HG03139 (cell line): Measurements from ENCODE around the gene RNF214.
"Not testable (repeated sequence)": the region's sequence is repeated elsewhere in the genome, so short reads cannot be mapped to it uniquely, and the experiment has no call there.

Experiments
- ATAC-seq: cut with Tn5 transposase; IDR thresholded peaks from one replicate; pipeline ENCODE4 v1.9.1; 2021; ENCODE audit not compliant: unreplicated experiment

Gene RNF214

DNA sequence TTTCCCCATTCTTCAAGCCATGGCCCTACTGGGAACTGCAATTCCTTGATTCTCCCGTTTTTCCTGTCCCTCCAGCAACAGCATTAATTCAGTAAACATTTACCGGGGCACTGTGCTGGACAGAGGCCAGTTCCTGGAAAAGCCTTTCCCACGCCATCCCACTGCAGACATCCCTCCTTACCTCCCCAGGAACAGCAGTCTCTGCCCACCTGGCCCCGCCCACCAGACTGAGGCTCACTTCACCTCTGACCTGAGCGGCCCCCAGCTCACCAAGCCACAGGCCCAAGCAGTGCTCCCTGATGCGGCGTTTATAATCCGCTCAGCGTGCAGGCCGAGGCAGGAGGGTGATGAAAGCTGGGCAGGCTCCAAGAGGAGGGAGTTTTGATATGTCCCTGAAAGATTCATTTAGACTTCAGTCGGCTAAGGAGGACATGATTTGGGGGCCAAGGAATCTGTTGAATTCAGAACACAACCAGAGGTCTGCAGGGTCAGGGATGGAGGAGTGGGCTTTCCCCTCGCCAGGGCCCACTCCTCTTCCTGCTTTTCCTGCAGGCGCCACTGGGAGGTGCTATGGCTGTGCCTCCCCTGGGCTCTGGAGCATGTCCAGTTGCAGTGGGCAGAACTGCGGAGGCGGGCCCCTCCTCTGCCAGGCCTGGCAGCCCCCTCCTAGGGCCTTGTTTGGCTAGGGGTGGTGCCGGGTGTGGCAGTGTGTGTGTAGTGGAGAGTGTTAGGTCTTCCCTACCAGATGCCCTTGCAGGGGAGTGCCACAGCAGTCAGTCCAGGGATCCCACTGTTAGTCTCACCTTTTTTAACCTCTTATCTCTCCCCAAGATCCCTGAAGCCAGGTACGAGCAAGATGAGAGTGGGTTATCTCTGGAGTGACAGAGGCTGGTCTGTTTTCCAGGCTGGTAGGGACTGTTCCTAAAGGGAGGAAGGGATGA lies 34.7 kb upstream of the RNF214 start:
- no peak for ATAC-seq

DNA sequence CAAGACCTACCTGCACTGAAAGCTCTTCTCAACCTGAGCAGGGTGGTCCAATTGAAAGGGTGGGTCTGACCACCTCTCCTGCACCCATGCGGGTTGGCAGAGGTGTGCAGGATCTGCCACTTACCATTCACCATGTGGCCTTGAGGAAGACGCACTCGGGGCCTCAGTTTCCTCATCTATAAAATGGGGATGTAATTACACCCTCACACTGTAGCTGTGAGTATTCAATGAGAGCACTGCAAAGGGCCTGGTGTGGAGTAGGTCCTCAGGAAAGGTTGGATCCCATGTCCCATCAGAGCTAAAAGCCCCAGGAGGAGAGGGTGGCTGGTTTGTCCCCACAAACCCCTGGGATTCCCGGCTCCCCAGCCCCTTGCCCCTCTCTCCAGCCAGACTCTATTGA lies 33.9 kb upstream of the RNF214 start:
- no peak for ATAC-seq

DNA sequence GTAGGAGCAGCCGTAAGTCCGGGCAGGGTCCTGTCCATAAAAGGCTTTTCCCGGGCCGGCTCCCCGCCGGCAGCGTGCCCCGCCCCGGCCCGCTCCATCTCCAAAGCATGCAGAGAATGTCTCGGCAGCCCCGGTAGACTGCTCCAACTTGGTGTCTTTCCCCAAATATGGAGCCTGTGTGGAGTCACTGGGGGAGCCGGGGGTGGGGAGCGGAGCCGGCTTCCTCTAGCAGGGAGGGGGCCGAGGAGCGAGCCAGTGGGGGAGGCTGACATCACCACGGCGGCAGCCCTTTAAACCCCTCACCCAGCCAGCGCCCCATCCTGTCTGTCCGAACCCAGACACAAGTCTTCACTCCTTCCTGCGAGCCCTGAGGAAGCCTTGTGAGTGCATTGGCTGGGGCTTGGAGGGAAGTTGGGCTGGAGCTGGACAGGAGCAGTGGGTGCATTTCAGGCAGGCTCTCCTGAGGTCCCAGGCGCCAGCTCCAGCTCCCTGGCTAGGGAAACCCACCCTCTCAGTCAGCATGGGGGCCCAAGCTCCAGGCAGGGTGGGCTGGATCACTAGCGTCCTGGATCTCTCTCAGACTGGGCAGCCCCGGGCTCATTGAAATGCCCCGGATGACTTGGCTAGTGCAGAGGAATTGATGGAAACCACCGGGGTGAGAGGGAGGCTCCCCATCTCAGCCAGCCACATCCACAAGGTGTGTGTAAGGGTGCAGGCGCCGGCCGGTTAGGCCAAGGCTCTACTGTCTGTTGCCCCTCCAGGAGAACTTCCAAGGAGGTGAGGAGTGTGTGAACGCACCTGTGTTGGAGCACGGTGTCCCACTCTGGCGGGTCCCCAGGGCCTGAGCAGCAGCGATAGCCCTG lies 33.2 kb upstream of the RNF214 start, which contains the start of gene TAGLN:
Gene TAGLN (plus strand): TSS at position 318 of the 863 bp plus-strand sequence. CDS start 3,644 bp downstream, outside the sequence.
- ATAC-seq, result no peak

DNA sequence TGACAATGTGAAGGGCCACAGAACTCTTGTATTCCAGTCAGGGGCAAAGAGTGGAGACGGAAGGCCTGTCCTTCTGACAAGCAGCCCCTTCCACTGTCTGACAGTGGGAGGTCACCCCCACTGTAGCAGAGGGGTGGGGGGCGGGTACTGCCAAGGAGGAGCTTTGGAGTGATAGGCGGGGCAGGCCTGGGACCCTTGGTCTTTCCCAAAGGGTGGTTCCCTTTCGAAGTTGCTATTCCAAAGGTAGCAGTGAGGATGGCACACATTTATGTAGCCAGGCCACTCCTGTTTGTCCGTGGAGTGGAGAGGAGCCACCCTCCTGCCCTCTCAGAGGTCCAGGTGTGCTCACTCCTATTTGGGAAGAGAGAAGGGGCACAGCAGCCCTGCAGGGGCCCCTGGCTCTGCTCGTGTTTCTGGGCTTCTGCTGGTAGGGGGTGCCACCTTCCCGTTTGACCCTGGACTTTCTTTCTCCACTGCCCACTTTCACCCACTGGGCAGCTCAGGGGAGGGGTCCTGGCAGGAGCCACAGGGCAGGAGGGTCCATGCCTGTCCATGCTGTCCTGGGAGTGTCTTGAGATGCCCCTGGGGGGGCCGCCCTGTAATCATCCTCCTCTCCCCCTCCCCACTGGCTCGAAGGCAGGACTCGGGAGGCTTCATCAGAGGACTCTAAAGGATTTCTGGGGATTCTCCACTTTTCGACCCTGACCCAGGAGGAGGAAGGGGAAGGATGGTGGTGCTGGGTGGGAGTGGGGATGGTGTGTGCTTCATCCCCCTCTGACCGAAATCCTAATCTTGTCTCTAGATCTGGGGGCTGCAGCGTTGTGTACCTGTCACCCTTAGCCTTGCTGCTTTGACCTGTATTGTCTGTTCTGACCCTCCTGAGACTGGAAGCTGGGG lies 32.3 kb upstream of the RNF214 start:
- no peak for ATAC-seq

DNA sequence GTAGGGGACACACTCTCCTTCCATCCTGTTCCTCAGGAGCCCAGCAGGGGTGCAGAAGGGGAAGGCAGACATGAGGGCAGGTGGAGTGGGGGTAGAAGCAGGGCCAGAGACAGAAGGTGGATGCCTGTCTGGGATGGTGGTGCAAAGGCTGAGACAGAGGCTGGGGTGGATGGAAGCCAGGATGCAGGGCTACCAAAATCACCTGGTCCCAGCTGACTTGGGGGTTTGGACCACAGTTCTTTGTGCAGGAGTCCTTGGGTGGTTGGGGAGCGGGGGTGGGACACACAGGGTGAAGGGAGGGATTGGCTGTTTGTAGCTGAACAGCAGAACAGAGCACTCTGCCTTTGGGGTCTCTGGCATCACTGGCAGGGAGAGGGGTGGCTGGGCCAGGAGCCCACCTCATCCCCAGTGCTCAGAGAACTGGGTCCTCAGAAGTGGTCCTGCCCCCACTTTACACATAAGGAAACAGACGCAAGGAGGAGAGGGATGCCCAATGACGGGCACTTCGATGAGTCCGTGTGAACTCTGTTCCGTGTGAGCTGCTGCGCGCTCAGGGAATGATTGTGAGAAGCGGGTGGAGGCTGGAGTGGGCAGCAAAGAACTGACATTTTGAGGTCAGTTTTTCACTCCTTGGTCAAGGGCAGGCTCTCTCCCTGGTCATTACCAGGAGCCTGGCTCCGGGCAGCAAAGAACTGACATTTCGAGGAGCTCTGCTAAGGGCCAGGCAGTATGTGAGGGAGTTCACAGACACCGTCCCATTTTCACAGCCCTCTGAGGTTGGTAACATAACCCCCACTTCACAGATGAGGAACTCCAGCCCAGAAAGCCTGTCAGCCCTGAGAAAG lies 31.4 kb upstream of the RNF214 start:
- no peak for ATAC-seq

DNA sequence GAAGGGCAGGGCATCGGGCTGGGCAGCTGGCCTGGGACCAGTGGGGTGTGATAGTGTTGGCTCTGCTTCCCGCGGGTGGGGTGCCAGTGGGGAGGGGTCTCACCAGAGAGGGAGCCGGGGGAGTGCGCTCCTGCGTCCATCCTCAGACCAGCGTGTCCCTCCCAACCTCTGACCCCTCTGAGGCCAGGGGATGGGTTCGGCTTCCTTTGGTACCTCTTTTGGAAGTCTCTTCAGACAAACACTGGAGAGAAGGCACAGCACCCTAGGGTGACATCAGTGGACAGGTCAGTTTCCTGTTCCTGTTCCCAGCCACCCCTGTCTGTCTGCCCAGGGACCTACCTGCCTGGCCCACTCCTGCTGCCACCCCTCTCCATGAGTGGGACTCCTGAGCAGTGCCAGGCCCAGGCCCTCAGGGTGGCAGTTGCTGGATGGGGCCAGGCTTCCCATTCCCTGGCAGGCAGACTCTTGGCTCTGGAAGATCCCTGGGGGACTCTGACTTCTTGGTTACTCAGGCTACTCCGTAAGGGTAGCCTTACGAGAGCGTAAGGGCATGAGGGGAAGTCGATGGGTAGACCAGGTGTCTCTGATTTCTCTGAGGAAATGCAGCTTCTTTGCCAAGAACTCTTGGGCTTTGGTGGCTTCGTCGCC lies 30.7 kb upstream of the RNF214 start:
- ATAC-seq, result no peak

DNA sequence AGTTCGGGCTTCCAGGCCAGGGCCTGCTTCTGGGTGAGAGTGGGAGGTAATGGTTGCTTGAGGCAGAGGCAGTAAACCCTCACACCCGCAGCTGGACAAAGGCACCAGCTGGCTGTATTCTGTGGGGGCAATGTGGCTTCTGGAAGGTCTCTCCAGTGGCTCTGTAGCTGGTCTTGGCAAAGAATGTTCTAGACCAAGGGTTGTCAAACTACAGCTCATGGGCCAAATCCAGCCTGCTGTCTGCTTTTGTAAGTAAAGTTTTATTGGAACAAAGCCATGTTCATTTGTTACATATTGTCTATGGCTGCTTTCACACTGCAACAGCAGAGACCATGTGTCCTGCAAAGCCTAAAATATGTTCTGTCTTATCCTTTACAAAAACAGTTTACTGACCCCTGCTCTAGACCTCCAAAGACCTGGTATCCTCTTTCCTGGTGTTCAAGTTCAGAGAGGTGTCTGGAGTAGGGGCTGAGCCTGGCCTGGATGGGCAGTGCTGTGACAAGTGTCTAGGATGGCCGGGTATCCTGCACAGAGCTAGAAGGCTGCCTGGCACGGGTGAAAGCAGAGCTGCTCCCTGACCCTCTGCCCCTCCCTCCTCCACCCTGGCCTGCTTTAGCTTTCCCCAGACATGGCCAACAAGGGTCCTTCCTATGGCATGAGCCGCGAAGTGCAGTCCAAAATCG lies 29.9 kb upstream of the RNF214 start:
- ATAC-seq, result no peak

DNA sequence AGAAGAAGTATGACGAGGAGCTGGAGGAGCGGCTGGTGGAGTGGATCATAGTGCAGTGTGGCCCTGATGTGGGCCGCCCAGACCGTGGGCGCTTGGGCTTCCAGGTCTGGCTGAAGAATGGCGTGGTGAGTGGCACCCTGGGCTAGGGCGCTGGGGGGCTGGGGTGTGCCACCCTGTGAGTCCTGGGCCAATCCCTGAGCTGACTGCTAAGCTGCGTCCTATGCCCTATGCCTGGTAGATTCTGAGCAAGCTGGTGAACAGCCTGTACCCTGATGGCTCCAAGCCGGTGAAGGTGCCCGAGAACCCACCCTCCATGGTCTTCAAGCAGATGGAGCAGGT lies 29.4 kb upstream of the RNF214 start:
- no peak for ATAC-seq

DNA sequence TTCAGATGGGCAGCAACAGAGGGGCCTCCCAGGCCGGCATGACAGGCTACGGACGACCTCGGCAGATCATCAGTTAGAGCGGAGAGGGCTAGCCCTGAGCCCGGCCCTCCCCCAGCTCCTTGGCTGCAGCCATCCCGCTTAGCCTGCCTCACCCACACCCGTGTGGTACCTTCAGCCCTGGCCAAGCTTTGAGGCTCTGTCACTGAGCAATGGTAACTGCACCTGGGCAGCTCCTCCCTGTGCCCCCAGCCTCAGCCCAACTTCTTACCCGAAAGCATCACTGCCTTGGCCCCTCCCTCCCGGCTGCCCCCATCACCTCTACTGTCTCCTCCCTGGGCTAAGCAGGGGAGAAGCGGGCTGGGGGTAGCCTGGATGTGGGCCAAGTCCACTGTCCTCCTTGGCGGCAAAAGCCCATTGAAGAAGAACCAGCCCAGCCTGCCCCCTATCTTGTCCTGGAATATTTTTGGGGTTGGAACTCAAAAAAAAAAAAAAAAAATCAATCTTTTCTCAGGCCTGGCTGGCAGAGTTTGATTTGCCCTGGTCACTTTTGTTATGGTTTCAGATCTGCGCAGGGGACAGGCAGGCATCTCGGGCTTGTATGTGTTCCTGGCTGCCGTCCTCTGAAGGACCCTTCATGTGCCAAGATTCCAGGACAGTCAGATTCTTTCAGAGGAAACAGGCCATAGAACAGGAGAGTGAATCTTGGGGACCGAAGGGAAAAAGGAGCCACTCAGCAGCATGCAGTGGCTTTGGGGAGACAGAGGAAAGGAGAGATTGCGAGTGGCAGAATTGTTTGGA lies 28.0 kb upstream of the RNF214 start:
- ATAC-seq, result no peak

DNA sequence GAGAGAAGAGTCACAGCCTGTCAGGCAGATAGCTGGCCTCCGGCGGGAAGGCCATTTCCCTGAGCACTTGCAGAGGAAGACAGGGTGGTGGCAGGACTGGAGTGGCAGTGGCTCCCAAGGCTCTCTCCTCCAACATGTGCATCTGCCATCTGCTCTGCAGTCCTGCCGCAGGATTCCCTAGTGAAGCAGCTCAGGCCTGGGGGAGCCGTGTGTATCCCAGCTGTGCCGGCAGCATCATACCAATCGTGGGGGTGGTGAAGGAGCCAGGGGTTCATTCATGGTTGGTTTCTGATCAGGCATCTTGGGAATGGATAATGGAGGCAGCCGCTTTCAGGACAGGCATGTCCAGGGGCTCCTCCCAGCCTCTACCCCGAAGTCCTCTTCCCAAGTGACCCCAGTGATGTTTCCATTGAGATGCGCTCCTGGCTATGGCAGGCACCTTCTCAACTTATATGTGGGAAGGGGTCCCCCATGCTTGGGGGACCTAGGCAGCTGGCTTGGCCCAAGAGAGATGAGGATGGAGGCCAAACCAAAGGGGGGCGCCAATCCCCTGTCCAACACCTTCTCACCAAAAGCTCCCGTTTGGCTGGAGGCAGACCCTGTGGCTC lies 27.2 kb upstream of the RNF214 start:
- ATAC-seq, result no peak

DNA sequence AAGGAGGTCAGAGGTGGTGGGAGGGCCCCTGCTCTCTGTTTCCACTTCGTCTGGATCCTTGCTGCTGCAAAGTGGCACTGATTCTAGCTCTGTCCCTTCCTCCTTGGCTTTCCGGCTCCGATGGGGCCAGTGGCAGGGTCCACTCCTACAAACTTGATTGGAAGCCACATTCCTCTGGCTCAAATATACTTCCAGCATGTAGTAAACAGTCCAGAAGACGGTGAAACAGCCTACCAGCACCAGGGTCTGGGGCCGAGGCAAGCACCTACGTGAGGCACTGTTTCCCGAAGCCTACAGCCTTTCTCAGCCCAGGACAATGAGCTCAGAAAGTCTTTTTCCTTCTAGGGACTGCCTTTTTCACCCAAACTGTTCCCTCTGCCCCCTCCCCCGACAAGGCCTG lies 26.4 kb upstream of the RNF214 start:
- ATAC-seq, result not testable (repeated sequence)

DNA sequence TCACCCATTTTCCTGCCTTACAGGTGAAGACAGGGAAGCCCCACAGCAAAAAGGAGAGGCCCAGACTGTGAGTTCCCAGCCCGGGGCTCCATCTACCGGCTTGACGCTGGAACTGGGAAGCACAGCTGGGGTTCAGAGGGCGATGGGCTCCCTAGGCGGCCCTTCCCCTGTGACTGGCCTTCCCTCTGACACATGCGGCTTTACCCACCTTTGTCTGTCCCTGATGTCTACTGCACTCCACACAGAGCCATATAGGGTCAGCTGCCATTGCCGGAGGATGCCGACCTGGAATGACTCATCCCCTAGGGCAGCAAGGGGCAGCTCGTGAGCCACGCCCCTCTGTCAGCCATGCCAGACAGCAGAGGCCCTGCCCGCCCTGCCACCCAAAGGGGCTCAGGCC lies 25.6 kb upstream of the RNF214 start:
- ATAC-seq, result not testable (repeated sequence)

DNA sequence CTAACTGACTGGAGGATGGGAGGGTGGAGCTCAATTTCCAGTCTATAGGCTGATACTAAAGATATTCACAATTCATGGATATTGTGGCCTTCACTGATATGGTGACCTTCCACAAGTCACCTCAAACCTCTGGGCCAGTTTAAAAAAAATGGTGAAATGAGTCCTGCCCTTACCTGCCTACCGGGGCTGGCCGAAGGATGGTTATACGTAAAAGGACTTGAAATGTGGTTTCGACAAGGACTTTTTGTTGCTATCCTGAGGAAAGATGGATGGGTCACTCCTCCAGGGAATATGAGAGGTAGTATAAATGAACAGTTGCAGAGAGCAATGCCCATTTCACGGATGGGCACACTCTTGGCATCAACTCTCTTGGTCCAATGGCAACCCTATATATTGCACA lies 25.0 kb upstream of the RNF214 start:
- ATAC-seq, result not testable (repeated sequence)

DNA sequence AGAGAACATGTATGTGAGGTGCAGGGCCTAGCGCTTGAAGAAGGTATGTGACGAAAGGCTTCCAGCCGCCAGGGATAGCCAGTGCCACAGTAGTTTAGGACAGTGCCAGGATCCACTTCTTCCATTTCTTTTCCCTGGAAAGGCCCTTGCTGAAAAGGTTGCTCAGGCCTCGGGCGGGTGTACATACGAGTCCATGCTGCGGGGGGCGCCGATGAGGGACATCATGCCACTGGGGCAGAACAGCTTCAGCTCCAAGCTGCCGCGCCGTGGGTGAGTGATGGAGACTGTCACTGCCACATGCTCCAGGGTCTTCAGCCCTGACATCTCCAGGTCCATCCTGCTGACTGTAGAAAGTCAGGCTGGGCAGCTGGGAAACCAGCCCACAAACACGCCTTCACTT lies 23.8 kb upstream of the RNF214 start:
- ATAC-seq, result not testable (repeated sequence)

DNA sequence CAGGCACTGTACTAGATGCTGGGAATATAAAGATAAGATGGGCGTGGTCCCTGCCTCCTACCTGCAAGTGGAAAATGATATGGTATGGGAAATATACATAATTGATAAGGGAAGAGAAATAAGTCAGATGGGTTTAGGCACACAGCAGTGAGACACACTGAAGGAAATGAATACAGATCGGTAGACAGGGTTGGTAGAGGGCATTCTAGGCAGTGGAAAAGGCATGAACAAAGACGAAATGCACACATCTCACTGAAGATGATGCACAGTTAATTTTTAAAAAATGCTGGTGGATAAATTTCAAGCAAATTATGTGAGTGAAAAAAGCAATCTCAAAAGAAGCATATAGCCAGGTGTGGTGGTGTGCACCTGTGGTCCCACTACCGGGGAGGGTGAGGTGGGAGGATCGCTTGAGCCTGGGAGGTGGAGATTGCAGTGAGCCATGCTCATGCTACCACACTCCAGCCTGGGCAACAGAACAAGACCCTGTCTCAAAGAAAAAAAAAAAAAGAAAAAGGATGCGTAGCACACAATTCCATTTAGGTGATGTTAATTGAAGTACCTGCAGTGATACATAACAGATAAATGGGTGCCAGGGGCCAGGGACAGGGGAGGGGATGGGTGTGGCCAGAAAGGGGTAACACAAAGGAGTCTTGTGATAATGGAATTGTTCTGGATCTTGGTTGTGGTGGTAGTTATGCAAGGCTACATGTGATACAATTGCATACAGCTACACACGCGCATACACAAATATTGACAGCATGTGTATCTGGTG lies 22.9 kb upstream of the RNF214 start:
- ATAC-seq, result not testable (repeated sequence)

DNA sequence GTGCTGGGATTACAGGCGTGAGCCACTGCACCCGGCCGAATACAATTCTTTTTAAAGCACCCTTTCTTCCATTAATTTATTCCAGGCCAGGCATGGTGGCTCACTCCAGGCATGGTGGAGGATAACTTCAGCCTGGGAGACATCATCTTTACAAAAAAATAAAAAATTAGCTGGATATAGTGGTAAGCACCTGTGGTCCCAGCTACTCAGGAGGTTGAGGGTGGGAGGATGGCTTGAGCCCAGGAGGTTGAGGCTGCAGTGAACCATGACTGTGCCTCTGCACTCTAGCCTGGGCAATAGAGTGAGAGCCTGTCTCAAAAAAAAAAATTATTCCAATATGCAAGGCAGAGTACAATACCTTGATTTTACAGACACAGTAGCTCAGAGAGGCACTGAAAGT lies 21.9 kb upstream of the RNF214 start:
- no peak for ATAC-seq
